GM21576 (cell line): ENCODE data around the gene ZNF283.

Source experiments
- ATAC-seq: cut with Tn5 transposase; IDR thresholded peaks from one replicate; pipeline ENCODE4 v1.9.1; 2021; ENCODE audit warnings: mild to moderate bottlenecking, moderate library complexity; ENCODE audit not compliant: unreplicated experiment

Gene ZNF283

DNA sequence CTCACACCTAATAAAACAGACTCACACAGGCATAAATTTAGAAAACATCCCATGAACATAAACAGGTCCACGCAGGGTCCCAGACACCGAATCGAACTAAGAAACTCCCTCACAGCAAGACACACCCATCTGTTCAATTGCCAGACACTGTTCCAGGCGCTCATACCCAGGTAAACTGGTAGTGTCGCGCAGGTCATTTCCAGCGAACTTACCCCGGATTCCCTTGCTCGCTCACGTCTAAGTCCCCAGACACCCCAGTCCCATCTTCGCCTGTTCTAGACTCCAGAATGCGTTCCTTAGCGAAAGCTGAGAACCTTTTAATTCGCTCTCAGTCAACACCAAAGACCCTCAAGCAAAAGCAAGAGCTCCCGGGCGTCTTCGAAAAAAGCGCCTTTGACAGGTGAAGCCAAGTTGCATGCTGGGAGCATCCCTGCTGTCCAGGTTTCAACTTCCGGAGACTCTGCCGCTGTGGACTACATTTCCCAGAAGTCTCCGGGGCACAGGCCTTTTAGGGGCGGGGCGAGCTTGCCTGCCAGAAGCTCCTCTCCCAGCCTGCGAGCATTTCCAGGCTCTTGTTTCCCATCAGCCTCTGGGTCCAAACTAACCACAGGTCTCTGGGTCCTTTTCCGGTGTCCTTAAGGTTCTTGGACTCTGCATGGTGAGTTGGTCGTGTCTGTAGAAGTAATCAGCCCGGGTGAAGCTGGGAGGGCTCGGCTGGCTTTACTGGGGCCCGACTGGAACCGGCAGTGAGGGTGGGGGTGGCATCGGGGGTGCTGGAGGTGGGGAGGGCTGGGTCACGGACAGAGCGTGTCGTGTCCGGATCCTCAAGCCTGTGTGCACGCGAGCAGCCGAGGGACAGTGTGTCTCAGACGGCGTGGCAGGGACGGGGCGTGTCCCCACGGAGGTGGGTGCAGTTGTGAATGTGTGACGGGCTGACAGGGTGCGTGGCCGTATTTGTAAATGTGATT, at the start of gene ZNF283:
ZNF283 (plus strand) TSS at position 535 of the 968 bp plus-strand sequence. CDS start 6,184 bp downstream, outside the sequence.
- peak; percentile 79 for ATAC-seq

DNA sequence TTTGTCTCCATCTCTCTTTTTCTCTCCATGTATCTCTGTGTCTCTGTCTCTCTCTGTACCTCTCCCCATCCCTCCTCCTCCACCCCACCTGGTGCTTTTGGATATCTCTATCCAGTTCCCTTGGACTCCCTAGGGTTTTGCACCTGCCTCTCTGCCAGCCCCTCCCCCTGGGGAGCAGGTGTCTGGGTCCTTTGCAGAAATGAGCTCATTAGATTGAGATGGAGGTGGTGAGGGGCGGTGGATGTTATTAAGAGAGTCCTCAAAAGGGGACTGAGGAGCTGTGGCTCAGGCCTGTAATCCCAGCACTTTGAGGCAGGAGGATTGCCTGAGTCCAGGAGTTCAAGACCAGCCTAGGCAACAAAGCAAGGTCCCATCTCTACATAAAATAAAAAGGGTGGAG, 48.5 kb upstream of the ZNF283 start:
- no peak for ATAC-seq

GRCh38 chr19:43779147-43779819, 47.8 kb upstream of the ZNF283 start:
- ATAC-seq, result no peak

DNA sequence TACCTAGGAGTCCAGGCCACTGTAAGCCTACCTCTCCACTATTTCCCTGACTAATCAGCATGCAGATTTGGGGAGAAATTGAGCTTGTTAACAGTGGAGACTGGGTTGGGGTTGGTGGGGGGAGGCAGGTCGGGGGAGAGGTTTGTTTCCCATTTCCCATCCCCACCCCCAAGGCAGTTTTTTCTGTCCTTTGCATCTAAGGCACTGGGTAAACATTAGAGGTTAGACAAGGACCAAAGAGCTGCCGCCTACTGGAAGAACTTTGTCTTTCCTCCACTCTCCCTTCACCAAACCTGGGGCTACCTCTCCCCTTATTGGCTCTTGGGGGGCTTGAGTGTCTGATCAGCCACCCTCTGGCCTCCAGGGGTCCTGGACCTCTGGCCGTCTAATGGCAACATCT, 47.3 kb upstream of the ZNF283 start:
- no peak for ATAC-seq

DNA sequence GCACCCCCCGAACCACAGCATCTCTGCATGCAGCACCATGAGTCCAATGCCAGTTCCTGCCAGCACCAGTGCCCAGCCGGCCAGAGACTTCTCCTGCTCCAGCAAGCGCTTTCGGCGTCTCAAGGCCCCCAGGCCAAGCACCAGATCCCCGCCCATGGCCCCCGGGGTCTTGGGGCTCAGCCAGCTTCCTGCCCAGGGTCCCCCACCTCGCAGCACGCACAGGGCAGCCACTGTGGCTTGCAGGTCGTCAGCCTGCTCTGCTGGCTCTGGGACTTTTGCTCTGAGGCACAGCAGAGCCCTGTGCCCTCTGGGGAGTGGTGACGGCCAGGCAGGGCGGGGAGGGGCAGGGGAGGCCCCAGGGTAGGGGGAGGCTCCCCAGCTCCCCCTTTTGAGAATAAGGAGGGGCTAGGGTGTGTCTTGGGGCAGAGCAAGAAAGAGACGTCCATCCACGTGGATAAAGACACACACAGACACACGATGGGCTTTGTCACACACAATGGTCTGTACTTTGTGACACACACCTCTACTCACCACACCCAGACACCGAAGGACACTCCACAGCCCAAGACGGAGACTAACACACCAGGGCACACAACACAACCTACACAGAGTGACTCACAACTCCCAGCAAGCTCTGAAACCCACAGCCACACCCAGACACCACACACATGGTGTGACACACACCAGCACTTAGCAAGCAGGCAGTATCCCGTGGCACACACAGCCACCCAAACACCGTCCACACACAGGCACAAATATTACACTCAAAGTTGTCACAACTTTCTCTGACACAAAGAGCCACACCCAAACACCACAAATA, 46.2 kb upstream of the ZNF283 start, which contains the start of gene KCNN4:
KCNN4 (minus strand) TSS at position 268 of the 820 bp plus-strand sequence; CDS start at position 156, 112 bp downstream.
- ATAC-seq, result no peak

GRCh38 chr19:43781630-43782310, 45.4 kb upstream of the ZNF283 start:
- ATAC-seq, result no peak

DNA sequence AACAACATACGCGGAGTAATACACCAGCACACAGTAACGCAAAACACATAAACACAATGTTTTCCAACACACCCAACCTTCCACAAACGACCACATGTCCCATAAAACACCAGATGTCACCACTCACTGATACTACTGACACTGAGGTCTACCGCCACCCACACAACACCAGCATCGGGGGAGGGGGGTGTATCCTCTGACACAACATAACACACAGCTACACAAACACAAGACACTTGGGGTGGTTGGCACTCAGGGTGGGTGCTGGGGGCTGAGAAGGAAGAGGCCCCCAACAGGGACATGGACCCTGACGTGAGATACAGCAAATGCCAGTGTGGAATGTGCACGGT, 44.8 kb upstream of the ZNF283 start:
- ATAC-seq, result no peak

- no peak for ATAC-seq
Measured at GRCh38 chr19:43782689-43783231, 44.4 kb upstream of the ZNF283 start.

- no peak for ATAC-seq
Measured at GRCh38 chr19:43783636-43784035, 43.5 kb upstream of the ZNF283 start.

- ATAC-seq, result no peak
Measured at GRCh38 chr19:43784241-43784980, 42.7 kb upstream of the ZNF283 start.

DNA sequence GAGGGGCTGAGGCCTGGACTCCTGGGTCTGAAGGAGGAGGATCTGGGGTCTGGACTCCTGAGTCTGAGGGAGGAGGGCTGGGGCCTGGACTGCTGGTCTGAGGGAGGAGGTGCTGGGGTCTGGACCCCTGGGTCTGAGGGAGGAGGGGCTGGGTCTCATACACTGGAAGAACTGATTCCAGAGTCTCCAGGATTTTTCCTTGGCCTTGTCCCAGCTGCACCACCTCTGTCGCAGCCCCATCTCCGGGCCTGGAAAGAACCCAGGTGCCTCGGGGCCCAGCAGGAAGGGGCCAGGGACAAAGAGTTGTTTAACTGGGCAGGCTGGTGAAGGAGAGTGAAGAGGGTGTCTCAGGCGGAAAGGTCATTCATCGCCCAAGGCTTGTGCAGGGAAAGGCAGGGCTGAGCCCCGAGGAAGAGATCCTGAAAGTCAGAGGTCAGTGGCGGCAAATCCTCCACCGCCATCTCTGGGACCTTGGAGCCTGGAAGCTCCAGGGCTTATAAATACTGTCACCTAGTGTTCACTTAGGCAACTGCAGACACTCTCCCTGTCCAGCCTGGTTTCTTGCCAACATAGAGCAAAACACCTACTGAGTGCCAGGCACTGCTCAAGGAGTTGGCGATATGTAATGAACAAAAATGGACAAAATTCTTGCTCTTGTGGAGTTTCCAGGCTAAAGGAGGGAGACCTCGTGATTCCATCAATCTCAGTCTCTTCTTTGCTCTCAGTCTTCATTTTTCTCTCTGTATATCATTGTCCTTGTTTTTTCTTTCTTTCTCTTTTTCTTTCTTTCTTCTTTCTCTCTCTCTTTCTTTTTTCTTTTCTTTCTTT, 41.9 kb upstream of the ZNF283 start:
- ATAC-seq, result peak; percentile 37

DNA sequence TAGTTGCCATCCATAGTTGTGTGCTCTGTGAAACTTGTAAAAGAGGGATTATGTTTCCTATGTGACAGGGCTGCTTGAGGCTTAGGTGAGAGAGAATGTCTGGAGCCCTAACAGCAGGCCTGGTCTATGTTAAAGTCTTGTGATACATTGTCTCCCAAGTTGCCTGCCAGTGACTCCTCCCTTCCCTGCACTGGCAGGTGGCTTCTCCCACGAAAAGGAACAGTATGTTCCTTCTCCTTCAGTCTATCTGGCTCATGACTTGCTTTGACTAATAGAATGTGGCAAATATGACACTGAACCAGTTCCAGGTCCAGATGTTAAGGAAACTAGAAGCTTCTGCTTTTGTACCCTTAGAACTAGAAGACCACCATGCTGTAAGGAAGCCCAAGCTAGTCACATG, 40.5 kb upstream of the ZNF283 start:
- ATAC-seq, result no peak

DNA sequence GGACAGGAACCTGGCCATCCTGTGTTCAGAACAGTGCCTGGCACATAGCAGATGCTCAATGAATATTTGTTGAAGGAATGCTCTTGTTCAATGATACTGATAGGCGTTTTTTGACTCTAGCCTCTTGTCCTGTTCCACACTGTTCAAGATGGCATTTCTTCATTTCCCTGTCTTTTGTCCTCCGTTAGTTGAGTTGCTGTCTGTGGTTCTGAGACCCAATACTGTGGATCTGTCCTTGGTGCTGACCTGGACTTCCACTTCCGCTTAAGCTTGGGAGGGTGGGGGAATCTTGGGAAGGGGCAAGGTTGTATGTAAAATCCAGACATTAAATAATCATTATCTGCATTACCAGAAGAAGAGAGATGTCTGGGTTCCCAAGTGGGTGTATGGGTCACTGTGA, 38.1 kb upstream of the ZNF283 start:
- ATAC-seq, result no peak

GRCh38 chr19:43790587-43790986, 36.5 kb upstream of the ZNF283 start:
- ATAC-seq, result no peak

GRCh38 chr19:43797118-43797517, 30.0 kb upstream of the ZNF283 start:
- no peak for ATAC-seq

DNA sequence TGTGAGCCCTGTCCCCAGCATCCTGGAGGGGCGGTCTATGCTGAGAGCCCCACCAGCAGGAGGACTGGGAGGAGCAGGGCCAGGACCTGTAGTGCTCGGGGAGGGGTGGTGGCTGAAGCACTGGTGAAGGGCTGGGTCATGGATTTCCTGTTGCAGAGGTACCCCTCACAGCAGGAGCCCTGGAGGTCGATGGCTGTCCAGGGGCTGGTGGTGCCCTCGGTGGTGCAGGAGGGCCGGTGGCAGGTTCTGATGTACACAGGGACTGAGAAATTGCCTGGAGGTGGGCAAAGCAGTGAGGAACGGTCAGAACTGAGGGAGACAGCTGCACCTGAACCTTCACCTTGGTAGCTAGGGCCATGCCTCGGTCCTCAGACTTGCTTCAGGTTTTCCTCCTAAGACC, 29.6 kb upstream of the ZNF283 start:
- ATAC-seq, result no peak

GRCh38 chr19:43798026-43798545, 29.0 kb upstream of the ZNF283 start:
- ATAC-seq, result no peak
